Measurements from ENCODE around the gene TSPAN32.
"Not testable (repeated sequence)": the region's sequence is repeated elsewhere in the genome, so short reads cannot be mapped to it uniquely, and the experiment has no call there.

TSPAN32 gene

GRCh38 chr11:2343502-2343901, 41.7 kb downstream of the TSPAN32 start:
- no peak for DNase-seq (ENCODE audit: low read depth)

- DNase-seq (ENCODE audit: low read depth), result no peak
These were observed 43.2 kb downstream of the TSPAN32 start for GRCh38 chr11:2345050-2345449.

- DNase-seq (ENCODE audit: low read depth), result no peak
These were observed 44.2 kb downstream of the TSPAN32 start for GRCh38 chr11:2346014-2346413.

GRCh38 chr11:2346586-2347307, 44.9 kb downstream of the TSPAN32 start:
- DNase-seq (ENCODE audit: low read depth), result no peak

- DNase-seq (ENCODE audit: low read depth), result no peak
These were observed 45.6 kb downstream of the TSPAN32 start for GRCh38 chr11:2347308-2347830.

GRCh38 chr11:2348986-2349385, 47.2 kb downstream of the TSPAN32 start:
- DNase-seq (ENCODE audit: low read depth), result peak; percentile 33

- DNase-seq (ENCODE audit: low read depth), result no peak
These were observed 49.9 kb downstream of the TSPAN32 start for GRCh38 chr11:2351701-2352100.

GRCh38 chr11:2352420-2352819, 50.6 kb downstream of the TSPAN32 start:
- DNase-seq (ENCODE audit: low read depth), result no peak

GRCh38 chr11:2355000-2355644, 53.3 kb downstream of the TSPAN32 start:
- peak; percentile 83 for DNase-seq (ENCODE audit: low read depth)

GRCh38 chr11:2357246-2357645, 55.4 kb downstream of the TSPAN32 start:
- DNase-seq (ENCODE audit: low read depth), result no peak

- not testable (repeated sequence) for DNase-seq (ENCODE audit: low read depth)
These were observed 55.8 kb downstream of the TSPAN32 start for GRCh38 chr11:2357651-2358050.

- no peak for DNase-seq (ENCODE audit: low read depth)
These were observed 57.1 kb downstream of the TSPAN32 start for GRCh38 chr11:2358754-2359442.

- no peak for DNase-seq (ENCODE audit: low read depth)
These were observed 57.7 kb downstream of the TSPAN32 start for GRCh38 chr11:2359557-2359956.

- no peak for DNase-seq (ENCODE audit: low read depth)
These were observed 58.3 kb downstream of the TSPAN32 start for GRCh38 chr11:2360081-2360642.

GRCh38 chr11:2361565-2361964, 59.8 kb downstream of the TSPAN32 start:
- no peak for DNase-seq (ENCODE audit: low read depth)

GRCh38 chr11:2362414-2362813, 60.6 kb downstream of the TSPAN32 start:
- DNase-seq (ENCODE audit: low read depth), result no peak

GRCh38 chr11:2363130-2363529, 61.3 kb downstream of the TSPAN32 start:
- DNase-seq (ENCODE audit: low read depth), result no peak

- DNase-seq (ENCODE audit: low read depth), result no peak
These were observed 62.0 kb downstream of the TSPAN32 start for GRCh38 chr11:2363577-2364370.

GRCh38 chr11:2364386-2364785, 62.6 kb downstream of the TSPAN32 start:
- not testable (repeated sequence) for DNase-seq (ENCODE audit: low read depth)

GRCh38 chr11:2365571-2366210, 63.9 kb downstream of the TSPAN32 start:
- DNase-seq (ENCODE audit: low read depth), result no peak

GRCh38 chr11:2366276-2366675, 64.5 kb downstream of the TSPAN32 start:
- DNase-seq (ENCODE audit: low read depth), result no peak

All from ELR (cell line).